Esophagus muscularis mucosa (tissue), 4 donors: Measurements from ENCODE around the gene KCNJ16.

ENCODE experiments used
- EP300 ChIP-seq: sonication (generic); formaldehyde crosslinking; IDR thresholded peaks from one replicate; pipeline ENCODE4 v1.6.1; 2017; ENCODE audit warnings: antibody characterized with exemption
- POLR2A ChIP-seq: fragments of 450-650 bp; IDR thresholded peaks from one replicate; pipeline ENCODE4 v1.6.1; 2017; ENCODE audit warnings: antibody characterized with exemption, moderate library complexity, mild to moderate bottlenecking, low read depth
- POLR2AphosphoS5 ChIP-seq, 2 donors: sonication (generic); formaldehyde crosslinking; IDR thresholded peaks; one replicate each; pipeline ENCODE4 v1.6.1; 2017; ENCODE audit warnings: antibody characterized with exemption in 2 of 2
- TF ChIP-seq, protein P1 (sequence below), 3 experiments: fragments of 200-600 bp in 2 of 3; fragments of 450-650 bp in 1 of 3; sonication (generic) in 2 of 3; IDR thresholded peaks; one replicate each; pipeline ENCODE4 v1.5.1; 2017 to 2019; ENCODE audit warnings: antibody characterized with exemption in 3 of 3, mild to moderate bottlenecking in 2 of 3, moderate library complexity in 1 of 3

DNA sequence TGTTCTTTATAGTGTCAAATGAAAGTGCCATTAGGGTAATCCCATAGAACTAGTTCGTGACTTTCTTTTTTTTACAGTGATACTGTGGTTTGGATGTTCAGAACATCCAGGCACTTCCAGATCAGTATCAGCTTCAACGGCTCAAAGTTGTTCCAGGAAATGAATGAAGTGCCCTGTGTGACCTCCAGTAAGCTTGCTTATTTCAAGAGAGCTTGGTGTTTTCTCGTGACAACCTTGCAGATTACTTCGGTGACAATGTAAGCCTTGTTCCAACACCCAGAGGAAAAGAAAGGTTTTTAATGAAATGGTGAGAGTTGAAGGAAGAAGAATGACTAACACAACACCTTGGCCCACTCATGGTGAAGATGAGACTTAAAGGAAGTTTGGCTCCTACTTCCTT, 16.0 kb upstream of the KCNJ16 start:
- TF ChIP-seq POLR2A: no peak
- TF ChIP-seq, protein P1, sequence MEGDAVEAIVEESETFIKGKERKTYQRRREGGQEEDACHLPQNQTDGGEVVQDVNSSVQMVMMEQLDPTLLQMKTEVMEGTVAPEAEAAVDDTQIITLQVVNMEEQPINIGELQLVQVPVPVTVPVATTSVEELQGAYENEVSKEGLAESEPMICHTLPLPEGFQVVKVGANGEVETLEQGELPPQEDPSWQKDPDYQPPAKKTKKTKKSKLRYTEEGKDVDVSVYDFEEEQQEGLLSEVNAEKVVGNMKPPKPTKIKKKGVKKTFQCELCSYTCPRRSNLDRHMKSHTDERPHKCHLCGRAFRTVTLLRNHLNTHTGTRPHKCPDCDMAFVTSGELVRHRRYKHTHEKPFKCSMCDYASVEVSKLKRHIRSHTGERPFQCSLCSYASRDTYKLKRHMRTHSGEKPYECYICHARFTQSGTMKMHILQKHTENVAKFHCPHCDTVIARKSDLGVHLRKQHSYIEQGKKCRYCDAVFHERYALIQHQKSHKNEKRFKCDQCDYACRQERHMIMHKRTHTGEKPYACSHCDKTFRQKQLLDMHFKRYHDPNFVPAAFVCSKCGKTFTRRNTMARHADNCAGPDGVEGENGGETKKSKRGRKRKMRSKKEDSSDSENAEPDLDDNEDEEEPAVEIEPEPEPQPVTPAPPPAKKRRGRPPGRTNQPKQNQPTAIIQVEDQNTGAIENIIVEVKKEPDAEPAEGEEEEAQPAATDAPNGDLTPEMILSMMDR (IDR thresholded peaks at IDR 0.05): no peak
- TF ChIP-seq POLR2AphosphoS5 (IDR thresholded peaks at IDR 0.05): no peak
- no peak for TF ChIP-seq EP300
